Measurements from ENCODE around the gene CD300LG.

CD300LG gene

GRCh38 chr17:43909537-43910231 is 62.7 kb downstream of the CD300LG start:
- no peak for TF ChIP-seq CTCF (IDR thresholded peaks at IDR 0.05; ENCODE audit: extremely low read depth, missing control alignments)
- no peak for DNase-seq (ENCODE audit: low spot score)

GRCh38 chr17:43911904-43912303 is 64.9 kb downstream of the CD300LG start:
- no peak for TF ChIP-seq CTCF (IDR thresholded peaks at IDR 0.05; ENCODE audit: extremely low read depth, missing control alignments)
- DNase-seq (ENCODE audit: low spot score): no peak

GRCh38 chr17:43912635-43913304 is 65.8 kb downstream of the CD300LG start:
- no peak for TF ChIP-seq CTCF (IDR thresholded peaks at IDR 0.05; ENCODE audit: extremely low read depth, missing control alignments)
- no peak for DNase-seq (ENCODE audit: low spot score)

All from GM20000 (cell line).